Parathyroid adenoma (tissue), 2 donors: ENCODE results near the gene ADGRD1.

Source experiments
- H2AFZ ChIP-seq: fragments of 300-600 bp; sonication (generic); one replicate; pipeline ENCODE4 v1.7.0; 2017; ENCODE audit warnings: antibody characterized with exemption, mild to moderate bottlenecking
- H3K27ac ChIP-seq: fragments of 300-600 bp; sonication (generic); one replicate; pipeline ENCODE4 v1.7.0; 2017
- H3K27me3 ChIP-seq: fragments of 300-600 bp; sonication (generic); one replicate; pipeline ENCODE4 v1.7.0; 2017; ENCODE audit warnings: low read length; ENCODE audit not compliant: control insufficient read depth, insufficient read depth
- H3K36me3 ChIP-seq: fragments of 300-600 bp; sonication (generic); one replicate; pipeline ENCODE4 v1.7.0; 2017; ENCODE audit warnings: low read length; ENCODE audit not compliant: control insufficient read depth, insufficient read depth
- H3K4me1 ChIP-seq: fragments of 300-600 bp; sonication (generic); one replicate; pipeline ENCODE4 v1.7.0; 2017; ENCODE audit warnings: control low read depth
- H3K4me2 ChIP-seq: fragments of 300-600 bp; sonication (generic); one replicate; pipeline ENCODE4 v1.7.0; 2017; ENCODE audit warnings: low read length
- H3K4me3 ChIP-seq: fragments of 300-600 bp; sonication (generic); one replicate; pipeline ENCODE4 v1.7.0; 2017; ENCODE audit warnings: low read depth, low read length
- H3K79me2 ChIP-seq: fragments of 300-600 bp; sonication (generic); one replicate; pipeline ENCODE4 v1.7.0; 2017; ENCODE audit warnings: control low read depth
- H3K9ac ChIP-seq: fragments of 300-600 bp; sonication (generic); one replicate; pipeline ENCODE4 v1.7.0; 2017; ENCODE audit warnings: mild to moderate bottlenecking
- H3K9me3 ChIP-seq: fragments of 300-600 bp; sonication (generic); one replicate; pipeline ENCODE4 v1.7.0; 2017; ENCODE audit warnings: low read length; ENCODE audit not compliant: control insufficient read depth
- TF ChIP-seq, protein P1 (sequence below): fragments of 300-600 bp; sonication (generic); IDR thresholded peaks from one replicate; pipeline ENCODE4 v1.7.0; 2017; ENCODE audit warnings: antibody characterized with exemption, mild to moderate bottlenecking
- donor health status: primary hyperparathyroidism.

Gene ADGRD1

DNA sequence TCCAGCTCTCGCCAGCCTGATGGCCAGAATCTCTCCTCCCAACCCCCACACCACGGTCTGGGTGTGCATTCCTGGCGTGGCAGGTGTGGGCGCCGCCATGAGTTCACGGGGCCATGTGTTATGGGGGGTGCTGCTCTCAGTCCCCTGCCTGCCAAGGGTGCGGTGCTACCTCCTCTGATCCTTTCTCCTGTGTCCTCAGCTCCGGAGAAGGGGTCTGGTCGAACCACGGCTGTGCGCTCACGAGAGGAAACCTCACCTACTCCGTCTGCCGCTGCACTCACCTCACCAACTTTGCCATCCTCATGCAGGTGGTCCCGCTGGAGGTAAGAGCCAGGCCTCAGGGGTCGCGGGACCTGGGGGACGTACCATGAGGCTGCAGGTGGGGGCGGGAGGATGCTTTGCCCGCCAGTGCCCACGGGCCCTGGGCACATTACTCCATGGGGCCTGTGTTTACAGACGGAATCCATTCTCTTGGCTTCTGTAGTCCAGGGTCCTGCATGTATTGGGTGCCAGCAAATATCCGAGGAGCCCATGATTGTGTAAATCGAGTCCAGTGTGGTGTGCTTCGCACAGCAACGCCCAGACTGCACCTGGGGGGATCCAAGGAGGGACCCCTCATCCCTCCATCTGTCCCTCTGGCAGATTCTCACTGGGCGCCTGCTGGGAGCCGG, 130.8 kb downstream of the ADGRD1 start:
- no peaks in the 10 kb centered on the region for H3K27me3 ChIP-seq
- H3K9ac ChIP-seq = no peak overlapping the region
- no peaks in the 10 kb centered on the region for H3K9me3 ChIP-seq
- H3K27ac ChIP-seq = no peak overlapping the region
- H2AFZ ChIP-seq = no peak overlapping the region
- H3K4me2 ChIP-seq = no peak overlapping the region
- no peak overlapping the region for H3K4me3 ChIP-seq
- H3K4me1 ChIP-seq = no peaks in the 10 kb centered on the region
- TF ChIP-seq, protein P1, sequence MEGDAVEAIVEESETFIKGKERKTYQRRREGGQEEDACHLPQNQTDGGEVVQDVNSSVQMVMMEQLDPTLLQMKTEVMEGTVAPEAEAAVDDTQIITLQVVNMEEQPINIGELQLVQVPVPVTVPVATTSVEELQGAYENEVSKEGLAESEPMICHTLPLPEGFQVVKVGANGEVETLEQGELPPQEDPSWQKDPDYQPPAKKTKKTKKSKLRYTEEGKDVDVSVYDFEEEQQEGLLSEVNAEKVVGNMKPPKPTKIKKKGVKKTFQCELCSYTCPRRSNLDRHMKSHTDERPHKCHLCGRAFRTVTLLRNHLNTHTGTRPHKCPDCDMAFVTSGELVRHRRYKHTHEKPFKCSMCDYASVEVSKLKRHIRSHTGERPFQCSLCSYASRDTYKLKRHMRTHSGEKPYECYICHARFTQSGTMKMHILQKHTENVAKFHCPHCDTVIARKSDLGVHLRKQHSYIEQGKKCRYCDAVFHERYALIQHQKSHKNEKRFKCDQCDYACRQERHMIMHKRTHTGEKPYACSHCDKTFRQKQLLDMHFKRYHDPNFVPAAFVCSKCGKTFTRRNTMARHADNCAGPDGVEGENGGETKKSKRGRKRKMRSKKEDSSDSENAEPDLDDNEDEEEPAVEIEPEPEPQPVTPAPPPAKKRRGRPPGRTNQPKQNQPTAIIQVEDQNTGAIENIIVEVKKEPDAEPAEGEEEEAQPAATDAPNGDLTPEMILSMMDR = no peak
- H3K79me2 ChIP-seq = no peaks in the 10 kb centered on the region
- H3K36me3 ChIP-seq = no peaks in the 10 kb centered on the region

DNA sequence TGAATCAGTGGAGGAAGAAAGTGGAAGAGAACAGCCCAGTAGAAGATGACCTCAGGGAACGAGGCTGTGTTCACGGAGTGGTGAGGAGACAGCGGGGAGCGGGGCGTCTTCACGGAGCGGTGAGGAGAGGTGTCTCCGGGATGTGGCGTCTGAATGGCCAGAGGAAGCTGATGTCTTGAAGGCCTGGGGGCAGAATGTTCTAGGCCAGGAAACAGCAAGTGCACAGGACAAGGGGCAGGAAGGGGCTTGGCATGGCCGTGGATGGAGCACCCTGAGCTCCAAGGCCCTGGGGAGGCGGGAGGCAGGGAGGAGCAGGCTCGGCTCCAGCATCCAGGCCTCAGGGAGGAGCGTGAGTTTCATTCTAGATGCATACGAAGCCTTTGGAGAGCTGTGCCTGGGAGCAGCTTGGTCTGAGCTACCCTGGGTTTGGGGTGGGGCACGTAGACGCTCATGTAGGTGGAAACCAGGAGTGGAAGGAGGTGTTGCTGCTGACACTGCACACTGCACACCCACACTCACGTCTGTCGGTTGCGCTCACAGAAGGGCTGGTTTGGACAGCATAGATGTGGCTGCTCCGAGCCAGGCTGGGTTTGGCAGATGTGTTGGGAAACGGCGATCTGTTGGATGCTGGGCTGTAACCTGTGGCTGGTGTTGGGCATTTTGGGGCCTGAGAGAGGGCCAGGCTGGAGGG, 131.6 kb downstream of the ADGRD1 start:
- no peaks in the 10 kb centered on the region for H3K36me3 ChIP-seq
- TF ChIP-seq, protein P1 = no peak
- H3K79me2 ChIP-seq = no peaks in the 10 kb centered on the region

GRCh38 chr12:131085816-131086591, 132.3 kb downstream of the ADGRD1 start:
- H3K9me3 ChIP-seq = no peaks in the 10 kb centered on the region
- no peaks in the 10 kb centered on the region for H3K4me1 ChIP-seq
- H3K36me3 ChIP-seq = no peaks in the 10 kb centered on the region
- H3K4me3 ChIP-seq = no peak overlapping the region
- H2AFZ ChIP-seq = no peak overlapping the region
- no peak overlapping the region for H3K9ac ChIP-seq
- H3K79me2 ChIP-seq = no peaks in the 10 kb centered on the region
- no peak overlapping the region for H3K27ac ChIP-seq
- TF ChIP-seq, protein P1 = no peak
- H3K27me3 ChIP-seq = no peaks in the 10 kb centered on the region
- H3K4me2 ChIP-seq = no peak overlapping the region

More for the DNA sequence above, 131.6 kb downstream of the ADGRD1 start:
- H3K27me3 ChIP-seq = no peaks in the 10 kb centered on the region
- H2AFZ ChIP-seq = no peak overlapping the region
- H3K4me1 ChIP-seq = no peaks in the 10 kb centered on the region
- H3K9ac ChIP-seq = no peak overlapping the region
- no peak overlapping the region for H3K4me3 ChIP-seq
- no peak overlapping the region for H3K27ac ChIP-seq
- no peaks in the 10 kb centered on the region for H3K9me3 ChIP-seq
- no peak overlapping the region for H3K4me2 ChIP-seq

GRCh38 chr12:131087302-131087818, 133.7 kb downstream of the ADGRD1 start:
- H3K9ac ChIP-seq = no peak overlapping the region
- TF ChIP-seq, protein P1 = no peak
- H3K4me1 ChIP-seq = no peaks in the 10 kb centered on the region
- H3K4me2 ChIP-seq = no peak overlapping the region
- no peaks in the 10 kb centered on the region for H3K9me3 ChIP-seq
- H3K27ac ChIP-seq = no peak overlapping the region
- no peaks in the 10 kb centered on the region for H3K36me3 ChIP-seq
- no peak overlapping the region for H2AFZ ChIP-seq
- H3K27me3 ChIP-seq = no peaks in the 10 kb centered on the region
- H3K79me2 ChIP-seq = no peaks in the 10 kb centered on the region
- H3K4me3 ChIP-seq = no peak overlapping the region
